NCI-H510A treated with DMSO at 0.1 percent for 48 hours (cell line): ENCODE results near the gene PGP.
A peak's percentile ranks its signal among the peaks of the same experiment; 100 is the strongest.
"Not testable (repeated sequence)": the region's sequence is repeated elsewhere in the genome, so short reads cannot be mapped to it uniquely, and the experiment has no call there.

Experiments
- DNase-seq: peaks from one replicate; lab custom pipeline; 2025; lab: John Stamatoyannopoulos, UW

Gene PGP

GRCh38 chr16:2223221-2223941, 8.7 kb upstream of the PGP start, which contains the start of gene E4F1:
Gene E4F1, plus strand, starts transcription at chr16:2223591. Its CDS starts 23 bp downstream, at chr16:2223614.
- peak; percentile 95 for DNase-seq

GRCh38 chr16:2216330-2216729, 1.7 kb upstream of the PGP start:
- no peak for DNase-seq

GRCh38 chr16:2213817-2214718, 572 bp downstream of the PGP start:
- DNase-seq = no peak

- no peak for DNase-seq
These were observed 2.0 kb downstream of the PGP start for GRCh38 chr16:2212362-2213324.

DNA sequence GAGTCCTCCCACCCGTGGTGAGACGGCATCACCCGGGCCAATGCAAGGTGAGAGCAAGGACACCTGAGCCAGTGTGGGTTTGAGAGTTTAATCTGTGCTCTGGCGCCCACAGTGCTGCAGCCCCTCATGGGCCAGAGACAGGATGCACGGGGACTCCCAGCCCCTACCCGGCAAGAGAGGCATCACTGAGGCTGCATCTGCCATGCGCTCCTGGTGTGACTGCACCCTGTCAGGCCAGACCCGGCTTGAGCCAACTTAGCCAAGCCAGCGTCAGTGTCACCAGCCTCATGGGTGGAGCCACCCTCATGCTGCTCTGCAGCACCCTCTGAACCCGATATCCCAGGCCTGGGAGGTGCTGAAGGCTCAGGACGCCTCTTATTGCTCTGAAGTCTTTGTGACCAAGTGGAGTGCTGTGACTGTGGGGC, 2.7 kb downstream of the PGP start:
- no peak for DNase-seq

DNA sequence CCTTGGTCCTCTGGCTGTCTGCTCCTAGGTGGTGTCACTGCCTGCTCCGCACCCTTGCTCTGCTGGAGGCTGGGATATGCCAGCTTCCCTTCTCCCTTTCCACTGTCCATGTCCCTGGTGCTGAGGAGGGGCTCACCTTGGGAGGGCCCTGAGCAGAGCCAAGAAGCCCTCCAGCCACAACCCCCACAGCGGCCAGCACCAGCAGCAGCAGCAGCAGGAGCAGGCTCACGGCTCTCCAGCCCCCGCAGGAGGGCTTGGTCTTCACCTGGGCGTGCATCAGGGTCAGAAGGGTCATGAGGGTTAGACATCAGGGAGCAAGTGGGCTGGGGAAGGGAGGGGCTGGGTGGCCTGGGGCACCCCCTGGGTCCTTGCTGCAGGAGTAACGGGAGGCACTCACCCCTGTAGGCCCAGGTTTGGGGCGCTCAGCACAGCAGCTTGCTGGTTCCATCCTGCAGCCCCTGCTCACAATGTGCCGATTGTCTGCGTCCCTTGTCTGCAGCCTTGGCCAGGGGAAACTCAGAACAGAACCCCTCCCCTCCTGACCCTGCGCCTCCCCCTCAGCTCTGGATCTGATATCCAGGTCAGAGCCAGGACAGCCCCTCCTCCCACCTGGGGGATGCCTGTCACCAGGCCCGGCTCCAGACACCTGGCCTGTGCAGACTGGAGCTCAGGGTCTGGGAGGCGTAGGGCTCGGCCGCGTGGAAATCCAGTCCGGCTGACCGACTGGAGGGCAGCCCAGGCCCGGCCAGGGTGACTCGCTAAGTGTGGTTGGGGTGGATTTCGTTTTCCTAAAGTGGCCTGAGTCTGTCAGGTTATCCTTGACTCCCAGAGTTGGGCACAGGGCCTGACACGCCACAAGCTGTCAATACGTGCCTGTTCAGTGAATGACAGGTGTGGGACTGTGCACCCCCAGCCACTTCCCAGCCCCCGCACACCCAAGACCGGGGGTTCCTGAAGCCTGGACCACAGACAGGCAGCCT, 4.0 kb downstream of the PGP start, which contains the start of gene BRICD5:
Gene BRICD5, minus strand, starts transcription at position 478 of the 980 bp plus-strand sequence. Its CDS starts 30 bp downstream, at position 448.
- DNase-seq = no peak

DNA sequence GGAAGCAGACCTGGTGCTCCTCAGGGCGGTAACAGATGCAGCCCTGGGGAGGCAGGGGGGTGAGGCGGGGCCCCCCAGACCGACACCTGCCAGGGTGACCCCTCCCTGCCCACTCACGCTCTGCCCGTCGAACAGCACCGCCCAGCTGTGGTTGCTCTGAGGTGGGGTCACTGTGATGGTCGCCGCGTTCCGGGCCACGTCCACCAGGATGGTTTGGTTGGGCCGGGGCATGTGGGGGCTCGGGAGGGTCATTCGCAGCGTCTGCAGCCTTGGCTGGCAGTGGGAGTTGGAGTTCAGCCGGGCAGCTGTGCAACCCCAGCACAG, 4.7 kb downstream of the PGP start:
- DNase-seq = no peak

DNA sequence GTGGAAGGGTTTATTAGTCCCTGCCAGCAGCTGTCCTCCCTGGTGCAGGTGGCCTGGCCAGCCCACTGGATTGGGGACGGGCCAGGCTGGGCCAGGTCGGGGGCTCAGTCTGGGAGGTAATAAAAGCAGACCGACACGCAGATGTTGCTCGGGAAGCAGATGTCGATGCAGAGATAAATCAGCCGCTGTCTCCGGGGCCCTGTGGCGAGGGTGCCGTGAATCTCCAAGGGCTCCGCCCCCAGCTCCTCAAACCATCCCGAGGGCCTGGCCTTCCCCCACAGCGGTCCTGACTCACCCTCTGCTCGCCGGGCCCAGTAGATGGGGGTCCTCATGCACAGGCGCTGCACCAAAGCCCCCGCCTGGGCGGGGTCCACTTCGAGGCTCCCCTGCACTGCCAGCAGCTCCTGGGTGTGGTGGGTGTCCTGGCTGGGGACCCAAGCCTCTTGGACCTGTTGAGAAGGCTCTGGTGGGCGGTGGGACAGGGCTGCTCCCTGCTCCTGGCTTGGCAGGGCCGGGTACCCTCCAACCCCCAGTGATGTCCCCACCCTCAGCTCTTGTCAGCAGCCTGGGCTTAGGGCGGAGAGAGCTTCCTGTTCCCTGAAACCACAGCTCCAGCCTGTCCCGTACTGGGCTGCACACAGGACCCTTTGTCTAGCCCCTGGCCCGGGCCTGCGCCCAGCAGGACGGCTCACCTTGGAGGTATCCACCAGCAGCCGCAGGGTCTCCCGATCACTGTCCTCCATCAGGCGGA, 5.2 kb downstream of the PGP start:
- no peak for DNase-seq

DNA sequence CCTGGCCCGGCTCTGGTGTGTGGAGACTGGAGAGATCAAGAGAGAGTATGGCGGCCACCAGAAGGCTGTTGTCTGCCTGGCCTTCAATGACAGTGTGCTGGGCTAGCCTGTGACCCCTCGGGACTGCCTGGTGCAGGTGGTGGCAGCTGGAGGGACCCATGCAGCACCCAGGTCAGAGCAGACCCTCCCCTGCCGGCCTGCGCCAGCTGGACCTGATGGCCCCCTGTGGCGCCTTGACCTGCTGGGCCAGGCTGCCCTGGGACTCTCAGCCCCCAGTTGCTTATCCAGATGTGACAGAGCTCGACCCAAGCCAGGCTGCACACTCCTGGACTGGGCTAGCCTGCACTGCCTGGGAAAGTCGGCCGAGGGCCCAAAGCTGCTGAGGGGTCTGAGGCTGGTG, 5.9 kb downstream of the PGP start:
- DNase-seq = no peak

DNA sequence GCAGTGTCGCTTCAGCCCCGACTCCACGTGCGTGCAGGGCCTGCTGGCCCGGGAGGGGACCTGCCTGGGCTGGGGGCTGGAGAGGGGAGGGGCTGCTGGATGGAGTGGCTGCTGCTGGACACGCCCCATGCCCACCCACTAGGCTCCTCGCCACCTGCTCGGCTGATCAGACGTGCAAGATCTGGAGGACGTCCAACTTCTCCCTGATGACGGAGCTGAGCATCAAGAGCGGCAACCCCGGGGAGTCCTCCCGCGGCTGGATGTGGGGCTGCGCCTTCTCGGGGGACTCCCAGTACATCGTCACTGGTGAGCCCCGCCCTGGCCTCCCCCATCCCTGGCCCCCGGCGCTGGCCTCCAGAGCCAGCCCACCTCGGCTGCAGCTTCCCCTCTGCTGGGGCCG, 6.3 kb downstream of the PGP start:
- DNase-seq = no peak

DNA sequence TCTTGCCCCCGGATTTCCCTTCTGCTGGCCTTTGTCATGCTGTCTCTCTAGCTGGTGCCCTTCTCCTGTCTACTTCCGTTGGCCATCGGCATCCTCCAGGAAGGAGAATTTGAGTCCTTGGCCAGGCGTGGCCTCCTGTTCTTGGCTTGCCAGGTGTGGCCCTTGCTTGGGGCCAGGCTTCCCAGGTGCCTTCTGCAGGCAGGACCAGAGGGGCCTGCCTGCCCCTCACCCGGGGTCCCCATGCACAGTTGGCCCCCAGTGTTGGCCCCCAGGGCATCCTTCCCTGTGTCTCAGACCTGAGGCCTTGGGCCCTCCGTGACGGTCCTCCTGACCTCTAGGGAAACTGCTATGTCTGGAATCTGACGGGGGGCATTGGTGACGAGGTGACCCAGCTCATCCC, 6.8 kb downstream of the PGP start:
- DNase-seq = no peak

- DNase-seq = no peak
These were observed 7.7 kb downstream of the PGP start for GRCh38 chr16:2206780-2207433.

GRCh38 chr16:2206420-2206779, 8.2 kb downstream of the PGP start:
- no peak for DNase-seq

- no peak for DNase-seq
These were observed 8.7 kb downstream of the PGP start for GRCh38 chr16:2205967-2206313.

- peak; percentile 64 for DNase-seq
These were observed 9.3 kb downstream of the PGP start, which contains the start of gene MLST8 for GRCh38 chr16:2205104-2205966. Gene MLST8, plus strand, starts transcription at chr16:2205454. Its CDS starts 632 bp downstream, at chr16:2206086.

- DNase-seq = no peak
These were observed 10.1 kb downstream of the PGP start for GRCh38 chr16:2204416-2205103.

DNA sequence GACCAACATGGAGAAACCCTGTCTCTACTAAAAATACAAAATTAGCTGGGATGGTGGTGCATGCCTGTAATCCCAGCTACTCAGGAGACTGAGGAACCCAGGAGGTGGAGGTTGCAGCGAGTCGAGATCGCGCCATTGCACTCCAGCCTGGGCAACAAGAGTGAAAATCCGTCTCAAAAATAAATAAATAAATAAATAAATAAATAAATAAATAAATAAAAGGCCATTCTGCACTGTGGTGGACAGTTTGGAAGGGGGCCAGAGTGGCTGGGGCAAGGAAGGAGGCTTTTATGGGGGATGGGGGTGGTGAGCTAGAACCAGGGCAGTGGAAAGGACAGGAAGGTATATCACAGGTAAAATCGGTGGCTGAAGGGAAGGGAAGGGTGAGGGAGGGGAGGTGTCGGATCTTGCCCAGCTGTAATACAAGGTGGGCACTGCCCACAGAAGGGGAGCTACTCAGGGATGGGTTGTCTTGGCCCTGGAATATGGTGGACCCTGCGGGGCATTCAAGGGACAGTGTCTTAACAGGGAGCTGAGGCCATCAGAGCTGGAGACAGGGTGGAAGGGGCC, 11.4 kb downstream of the PGP start:
- DNase-seq = not testable (repeated sequence)

- no peak for DNase-seq
These were observed 14.3 kb downstream of the PGP start for GRCh38 chr16:2200313-2200712.
